DND-41 (cell line): ENCODE measurements around the gene SLC6A9.

Experiments
- EZH2 ChIP-seq: IDR thresholded peaks from 3 replicates; pipeline ENCODE4 v1.6.1; 2012; ENCODE audit warnings: borderline replicate concordance, low read depth, mild to moderate bottlenecking, moderate library complexity, low read length, inconsistent platforms; ENCODE audit not compliant: severe bottlenecking
- TF ChIP-seq, protein P1 (sequence below): IDR thresholded peaks from 2 replicates; pipeline ENCODE4 v1.5.1; 2012; ENCODE audit warnings: borderline replicate concordance, low read length, moderate library complexity, mild to moderate bottlenecking; ENCODE audit not compliant: poor library complexity, severe bottlenecking; ENCODE audit errors: extremely low read depth

DNA sequence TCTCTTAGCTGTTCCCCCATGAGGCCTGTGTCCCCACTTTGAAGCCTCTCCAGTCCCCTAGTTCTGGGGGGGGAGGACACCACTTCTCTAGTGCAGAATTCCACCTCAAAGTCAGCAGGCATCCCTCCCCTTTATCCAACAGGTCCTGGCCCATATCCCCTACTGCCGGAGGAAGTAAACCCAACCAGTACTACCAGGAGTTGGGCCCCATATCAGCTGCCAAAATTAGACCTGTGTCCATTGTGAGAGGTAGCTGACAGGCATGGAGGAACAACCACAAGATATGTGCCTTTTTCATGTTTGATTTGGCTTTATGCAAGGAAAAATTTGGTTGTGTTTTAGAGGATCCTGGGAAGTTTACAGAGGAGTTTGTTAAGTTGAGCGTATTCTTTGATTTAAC lies 22.1 kb upstream of the SLC6A9 start:
- TF ChIP-seq, protein P1, sequence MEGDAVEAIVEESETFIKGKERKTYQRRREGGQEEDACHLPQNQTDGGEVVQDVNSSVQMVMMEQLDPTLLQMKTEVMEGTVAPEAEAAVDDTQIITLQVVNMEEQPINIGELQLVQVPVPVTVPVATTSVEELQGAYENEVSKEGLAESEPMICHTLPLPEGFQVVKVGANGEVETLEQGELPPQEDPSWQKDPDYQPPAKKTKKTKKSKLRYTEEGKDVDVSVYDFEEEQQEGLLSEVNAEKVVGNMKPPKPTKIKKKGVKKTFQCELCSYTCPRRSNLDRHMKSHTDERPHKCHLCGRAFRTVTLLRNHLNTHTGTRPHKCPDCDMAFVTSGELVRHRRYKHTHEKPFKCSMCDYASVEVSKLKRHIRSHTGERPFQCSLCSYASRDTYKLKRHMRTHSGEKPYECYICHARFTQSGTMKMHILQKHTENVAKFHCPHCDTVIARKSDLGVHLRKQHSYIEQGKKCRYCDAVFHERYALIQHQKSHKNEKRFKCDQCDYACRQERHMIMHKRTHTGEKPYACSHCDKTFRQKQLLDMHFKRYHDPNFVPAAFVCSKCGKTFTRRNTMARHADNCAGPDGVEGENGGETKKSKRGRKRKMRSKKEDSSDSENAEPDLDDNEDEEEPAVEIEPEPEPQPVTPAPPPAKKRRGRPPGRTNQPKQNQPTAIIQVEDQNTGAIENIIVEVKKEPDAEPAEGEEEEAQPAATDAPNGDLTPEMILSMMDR, result no peak
- TF ChIP-seq EZH2, result no peak
